Measurements from ENCODE around the gene PUSL1.

GRCh38 chr1:1295154-1295923, 13.1 kb upstream of the PUSL1 start:
- TF ChIP-seq CTCF (IDR thresholded peaks at IDR 0.05) (no peak), POLR2A (IDR thresholded peaks at IDR 0.05) (no peak)
